ENCODE results near the gene TBX1.

DNA sequence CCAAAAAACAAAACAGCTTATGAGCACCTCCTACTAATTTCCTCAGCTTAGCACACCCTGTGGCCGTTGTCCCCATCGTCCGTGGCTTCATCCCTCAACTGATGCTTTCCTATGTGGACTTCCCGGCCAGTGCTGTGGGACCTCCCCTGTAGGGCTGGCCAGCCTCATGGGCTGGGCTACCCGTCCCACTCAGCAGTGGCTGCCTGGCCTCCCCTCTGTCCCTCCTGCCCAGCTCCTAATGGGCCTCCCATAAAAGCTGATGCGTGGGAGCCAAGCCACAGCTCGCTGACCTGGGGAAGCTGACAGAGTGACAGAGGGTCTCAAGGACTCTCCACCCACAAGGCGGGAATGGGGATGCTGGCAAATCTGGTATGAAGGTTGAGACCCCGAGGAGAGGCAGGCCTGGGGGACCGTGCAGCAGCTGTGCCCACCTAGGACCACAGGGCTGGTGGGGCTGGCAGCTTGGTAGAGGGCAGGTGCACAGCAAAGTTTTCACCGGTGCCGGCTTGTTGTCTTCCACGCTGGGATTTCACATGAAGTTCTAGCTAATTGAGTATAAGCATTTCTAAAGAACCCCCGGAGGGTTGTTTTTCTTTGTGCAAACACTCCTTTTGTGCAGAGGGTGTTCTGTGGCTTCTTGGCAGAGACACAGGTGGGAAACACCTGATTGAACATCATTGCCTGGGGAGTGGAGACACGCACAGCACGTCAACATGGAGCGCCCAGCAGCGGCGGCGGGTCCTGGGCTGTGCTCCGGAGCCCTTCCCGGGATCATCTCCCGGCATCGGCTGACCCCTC is 23.2 kb downstream of the TBX1 start:
- TF ChIP-seq, protein P1, sequence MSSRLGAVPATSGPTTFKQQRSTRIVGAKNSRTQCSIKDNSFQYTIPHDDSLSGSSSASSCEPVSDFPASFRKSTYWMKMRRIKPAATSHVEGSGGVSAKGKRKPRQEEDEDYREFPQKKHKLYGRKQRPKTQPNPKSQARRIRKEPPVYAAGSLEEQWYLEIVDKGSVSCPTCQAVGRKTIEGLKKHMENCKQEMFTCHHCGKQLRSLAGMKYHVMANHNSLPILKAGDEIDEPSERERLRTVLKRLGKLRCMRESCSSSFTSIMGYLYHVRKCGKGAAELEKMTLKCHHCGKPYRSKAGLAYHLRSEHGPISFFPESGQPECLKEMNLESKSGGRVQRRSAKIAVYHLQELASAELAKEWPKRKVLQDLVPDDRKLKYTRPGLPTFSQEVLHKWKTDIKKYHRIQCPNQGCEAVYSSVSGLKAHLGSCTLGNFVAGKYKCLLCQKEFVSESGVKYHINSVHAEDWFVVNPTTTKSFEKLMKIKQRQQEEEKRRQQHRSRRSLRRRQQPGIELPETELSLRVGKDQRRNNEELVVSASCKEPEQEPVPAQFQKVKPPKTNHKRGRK (CRISPR knock-in tag; IDR thresholded peaks at IDR 0.05; ENCODE audit: borderline replicate concordance) = no peak
- TF ChIP-seq, protein P2, sequence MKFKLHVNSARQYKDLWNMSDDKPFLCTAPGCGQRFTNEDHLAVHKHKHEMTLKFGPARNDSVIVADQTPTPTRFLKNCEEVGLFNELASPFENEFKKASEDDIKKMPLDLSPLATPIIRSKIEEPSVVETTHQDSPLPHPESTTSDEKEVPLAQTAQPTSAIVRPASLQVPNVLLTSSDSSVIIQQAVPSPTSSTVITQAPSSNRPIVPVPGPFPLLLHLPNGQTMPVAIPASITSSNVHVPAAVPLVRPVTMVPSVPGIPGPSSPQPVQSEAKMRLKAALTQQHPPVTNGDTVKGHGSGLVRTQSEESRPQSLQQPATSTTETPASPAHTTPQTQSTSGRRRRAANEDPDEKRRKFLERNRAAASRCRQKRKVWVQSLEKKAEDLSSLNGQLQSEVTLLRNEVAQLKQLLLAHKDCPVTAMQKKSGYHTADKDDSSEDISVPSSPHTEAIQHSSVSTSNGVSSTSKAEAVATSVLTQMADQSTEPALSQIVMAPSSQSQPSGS (CRISPR knock-in tag; IDR thresholded peaks at IDR 0.05; ENCODE audit: borderline replicate concordance, low read depth) = no peak
- no peak for TF ChIP-seq NFYB (CRISPR knock-in tag; conservative IDR thresholded peaks at IDR 0.05; ENCODE audit: low read depth)
- TF ChIP-seq, protein P3, sequence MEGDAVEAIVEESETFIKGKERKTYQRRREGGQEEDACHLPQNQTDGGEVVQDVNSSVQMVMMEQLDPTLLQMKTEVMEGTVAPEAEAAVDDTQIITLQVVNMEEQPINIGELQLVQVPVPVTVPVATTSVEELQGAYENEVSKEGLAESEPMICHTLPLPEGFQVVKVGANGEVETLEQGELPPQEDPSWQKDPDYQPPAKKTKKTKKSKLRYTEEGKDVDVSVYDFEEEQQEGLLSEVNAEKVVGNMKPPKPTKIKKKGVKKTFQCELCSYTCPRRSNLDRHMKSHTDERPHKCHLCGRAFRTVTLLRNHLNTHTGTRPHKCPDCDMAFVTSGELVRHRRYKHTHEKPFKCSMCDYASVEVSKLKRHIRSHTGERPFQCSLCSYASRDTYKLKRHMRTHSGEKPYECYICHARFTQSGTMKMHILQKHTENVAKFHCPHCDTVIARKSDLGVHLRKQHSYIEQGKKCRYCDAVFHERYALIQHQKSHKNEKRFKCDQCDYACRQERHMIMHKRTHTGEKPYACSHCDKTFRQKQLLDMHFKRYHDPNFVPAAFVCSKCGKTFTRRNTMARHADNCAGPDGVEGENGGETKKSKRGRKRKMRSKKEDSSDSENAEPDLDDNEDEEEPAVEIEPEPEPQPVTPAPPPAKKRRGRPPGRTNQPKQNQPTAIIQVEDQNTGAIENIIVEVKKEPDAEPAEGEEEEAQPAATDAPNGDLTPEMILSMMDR (IDR thresholded peaks at IDR 0.05) = no peak

Measured in WTC11 (cell line).